GM19452 (cell line): Measurements from ENCODE around the gene MAN2A2.
A peak's percentile ranks its signal among the peaks of the same experiment; 100 is the strongest.
"Not testable (repeated sequence)": the region's sequence is repeated elsewhere in the genome, so short reads cannot be mapped to it uniquely, and the experiment has no call there.

Source experiments
- ATAC-seq: cut with Tn5 transposase; IDR thresholded peaks from one replicate; pipeline ENCODE4 v1.9.1; 2021; ENCODE audit not compliant: unreplicated experiment

MAN2A2 gene

GRCh38 chr15:90883976-90884718, 19.0 kb upstream of the MAN2A2 start, which contains the start of gene FES:
Gene FES (plus strand): TSS chr15:90884504. CDS start chr15:90885046, 542 bp downstream.
- no peak for ATAC-seq

GRCh38 chr15:90884719-90885431, 18.2 kb upstream of the MAN2A2 start:
- no peak for ATAC-seq

- peak; percentile 47 for ATAC-seq
These were observed 17.4 kb upstream of the MAN2A2 start for GRCh38 chr15:90885432-90886290.

- ATAC-seq, result no peak
These were observed 16.8 kb upstream of the MAN2A2 start for GRCh38 chr15:90886291-90886614.

- no peak for ATAC-seq
These were observed 16.0 kb upstream of the MAN2A2 start for GRCh38 chr15:90887037-90887481.

GRCh38 chr15:90889313-90889730, 13.8 kb upstream of the MAN2A2 start:
- no peak for ATAC-seq

GRCh38 chr15:90889736-90890456, 13.2 kb upstream of the MAN2A2 start:
- no peak for ATAC-seq

GRCh38 chr15:90890839-90891238, 12.3 kb upstream of the MAN2A2 start:
- no peak for ATAC-seq

- no peak for ATAC-seq
These were observed 11.7 kb upstream of the MAN2A2 start for GRCh38 chr15:90891346-90891949.

GRCh38 chr15:90892023-90892422, 11.1 kb upstream of the MAN2A2 start:
- no peak for ATAC-seq

GRCh38 chr15:90892498-90893174, 10.5 kb upstream of the MAN2A2 start:
- ATAC-seq, result no peak

- no peak for ATAC-seq
These were observed 9.7 kb upstream of the MAN2A2 start for GRCh38 chr15:90893175-90894090.

- no peak for ATAC-seq
These were observed 7.5 kb upstream of the MAN2A2 start for GRCh38 chr15:90895571-90896117.

- not testable (repeated sequence) for ATAC-seq
These were observed 5.9 kb upstream of the MAN2A2 start for GRCh38 chr15:90897131-90897655.

GRCh38 chr15:90901175-90902039, 1.7 kb upstream of the MAN2A2 start:
- ATAC-seq, result no peak

GRCh38 chr15:90902040-90902839, 862 bp upstream of the MAN2A2 start:
- peak; percentile 73 for ATAC-seq
